Measurements from ENCODE around the gene KRTAP10-3. TPM values are rescaled to one million over a fixed set of nuclear protein-coding genes. Genes with fewer than 3 reads are reported as not detected.

KRTAP10-3 gene
- not detected for total RNA-seq

GRCh38 chr21:44558695-44559094, at the start of gene KRTAP10-3:
TSS of gene KRTAP10-3 (minus strand) at chr21:44558795. CDS start at chr21:44558715, 80 bp downstream.
- Histone ChIP-seq H3K27me3 (no peaks in the 10 kb centered on the region), H3K27ac (no peak within 1 kb of the TSS), H3K4me3 (no peak within 1 kb of the TSS), H3K36me3 (no peaks in the 10 kb centered on the region), H3K9me3 (peaks cover 0 to 8% (median 0%) of the 10 kb centered on the region in 4 donors), H3K4me1 (no peaks in the 10 kb centered on the region)
- TF ChIP-seq CTCF (IDR thresholded peaks at IDR 0.05) (no peak), POLR2A (IDR thresholded peaks at IDR 0.05) (no peak), EP300 (IDR thresholded peaks at IDR 0.05) (no peak), POLR2AphosphoS5 (IDR thresholded peaks at IDR 0.05) (no peak)
- DNase-seq: no peak
- 64 to 79% methylated on average over 5 of the region's 5 CpGs for WGBS, 2 donors
- peak in 1 of 2 donors; percentile 37 for ATAC-seq (ENCODE audit: low FRiP score in 2 of 2)

- Histone ChIP-seq H3K27ac (no peak overlapping the region), H3K27me3 (no peaks in the 10 kb centered on the region), H3K36me3 (no peaks in the 10 kb centered on the region), H3K9me3 (peaks cover 0 to 23% (median 8%) of the 10 kb centered on the region in 4 donors), H3K4me1 (no peaks in the 10 kb centered on the region), H3K4me3 (no peak overlapping the region)
- 78 to 83% methylated on average over 4 of the region's 4 CpGs for WGBS, 2 donors
- TF ChIP-seq POLR2AphosphoS5 (IDR thresholded peaks at IDR 0.05) (no peak), POLR2A (IDR thresholded peaks at IDR 0.05) (no peak), CTCF (IDR thresholded peaks at IDR 0.05) (no peak), EP300 (IDR thresholded peaks at IDR 0.05) (no peak)
- DNase-seq: no peak
- no peak for ATAC-seq (ENCODE audit: low FRiP score in 2 of 2)
Measured at GRCh38 chr21:44606495-44606894, 47.9 kb upstream of the KRTAP10-3 start.

- no peak overlapping the region for H3K27ac ChIP-seq
- no peaks in the 10 kb centered on the region for H3K9me3 ChIP-seq
- DNase-seq (no peak), ATAC-seq (ENCODE audit: low FRiP score in 2 of 2) (no peak)
- no peak overlapping the region for H3K4me3 ChIP-seq
- H3K4me1 ChIP-seq: no peaks in the 10 kb centered on the region
- H3K36me3 ChIP-seq: no peaks in the 10 kb centered on the region
- TF ChIP-seq POLR2A (IDR thresholded peaks at IDR 0.05): no peak
- no peak for TF ChIP-seq CTCF (IDR thresholded peaks at IDR 0.05)
- no peak for TF ChIP-seq POLR2AphosphoS5 (IDR thresholded peaks at IDR 0.05)
- TF ChIP-seq EP300 (IDR thresholded peaks at IDR 0.05): no peak
- 89 to 91% methylated on average over 5 to 8 of the region's 8 CpGs for WGBS, 2 donors
- no peaks in the 10 kb centered on the region for H3K27me3 ChIP-seq
Measured at GRCh38 chr21:44603911-44604310, 45.3 kb upstream of the KRTAP10-3 start.

GRCh38 chr21:44603109-44603875, 44.7 kb upstream of the KRTAP10-3 start:
- no peaks in the 10 kb centered on the region for H3K36me3 ChIP-seq
- no peaks in the 10 kb centered on the region for H3K9me3 ChIP-seq
- DNase-seq (no peak), ATAC-seq (ENCODE audit: low FRiP score in 2 of 2) (peak in 1 of 2 donors; percentile 31)
- H3K27ac ChIP-seq: no peak overlapping the region
- no peaks in the 10 kb centered on the region for H3K27me3 ChIP-seq
- TF ChIP-seq CTCF (IDR thresholded peaks at IDR 0.05): no peak
- no peak for TF ChIP-seq EP300 (IDR thresholded peaks at IDR 0.05)
- no peak for TF ChIP-seq POLR2AphosphoS5 (IDR thresholded peaks at IDR 0.05)
- no peak for TF ChIP-seq POLR2A (IDR thresholded peaks at IDR 0.05)
- 59% methylated on average over 5 to 17 of the region's 17 CpGs for WGBS, 2 donors
- H3K4me1 ChIP-seq: no peaks in the 10 kb centered on the region
- no peak overlapping the region for H3K4me3 ChIP-seq

- Histone ChIP-seq H3K27ac (no peak overlapping the region), H3K27me3 (no peaks in the 10 kb centered on the region), H3K9me3 (no peaks in the 10 kb centered on the region), H3K36me3 (no peaks in the 10 kb centered on the region), H3K4me1 (no peaks in the 10 kb centered on the region), H3K4me3 (no peak overlapping the region)
- no peak for ATAC-seq (ENCODE audit: low FRiP score in 2 of 2)
- 82% methylated on average over 20 of the region's 21 CpGs; no CpG with 5 or more reads in 1 of the 2 donors for WGBS, 2 donors
- peak in 1 of 2 donors; percentile 37 for DNase-seq
- no peak for TF ChIP-seq CTCF (IDR thresholded peaks at IDR 0.05)
- no peak for TF ChIP-seq POLR2AphosphoS5 (IDR thresholded peaks at IDR 0.05)
- no peak for TF ChIP-seq EP300 (IDR thresholded peaks at IDR 0.05)
- no peak for TF ChIP-seq POLR2A (IDR thresholded peaks at IDR 0.05)
Measured at GRCh38 chr21:44602463-44602850, 43.9 kb upstream of the KRTAP10-3 start.
